Glutamatergic neuron (in vitro differentiated cells): Measurements from ENCODE around the gene PPP1R12C. TPM values are rescaled to one million over a fixed set of nuclear protein-coding genes. Genes with fewer than 3 reads are reported as not detected.
A peak's percentile ranks its signal among the peaks of the same experiment; 100 is the strongest.

Experiments used
- DNase-seq: peaks from one replicate; pipeline ENCODE4 v3.0.0; 2022
- H3K27ac Mint-ChIP-seq: one replicate; pipeline ENCODE4 v1.8.0; 2020; ENCODE audit warnings: mild to moderate bottlenecking, mixed read lengths, inconsistent platforms; ENCODE audit not compliant: unreplicated experiment
- H3K27me3 Mint-ChIP-seq: one replicate; pipeline ENCODE4 v1.8.0; 2020; ENCODE audit warnings: mild to moderate bottlenecking, moderate library complexity, mixed read lengths, inconsistent platforms; ENCODE audit not compliant: unreplicated experiment
- H3K36me3 Mint-ChIP-seq: one replicate; pipeline ENCODE4 v1.8.0; 2020; ENCODE audit warnings: mild to moderate bottlenecking, mixed read lengths, inconsistent platforms; ENCODE audit not compliant: unreplicated experiment
- H3K4me1 Mint-ChIP-seq: one replicate; pipeline ENCODE4 v1.8.0; 2020; ENCODE audit warnings: mild to moderate bottlenecking, low read depth, mixed read lengths, inconsistent platforms; ENCODE audit not compliant: unreplicated experiment
- H3K4me3 Mint-ChIP-seq: one replicate; pipeline ENCODE4 v1.8.0; 2020; ENCODE audit warnings: mild to moderate bottlenecking, mixed read lengths, inconsistent platforms; ENCODE audit not compliant: unreplicated experiment
- H3K9me3 Mint-ChIP-seq: one replicate; pipeline ENCODE4 v1.8.0; 2020; ENCODE audit warnings: mild to moderate bottlenecking, moderate library complexity, mixed read lengths, inconsistent platforms; ENCODE audit not compliant: unreplicated experiment
- CTCF ChIP-seq: fragments of 200-600 bp; sonication (generic); IDR thresholded peaks from one replicate; pipeline ENCODE4 v1.5.0; 2021; ENCODE audit not compliant: partially characterized antibody, unreplicated experiment
- long read RNA-seq: library from polyadenylated mRNA; unstranded; transcript quantifications from one replicate; pipeline ENCODE4 v2.0.0, GENCODE V29; 2020; ENCODE audit not compliant: unreplicated experiment
- total RNA-seq: library from RNA; stranded (reverse); fragmentation: NEBNext Ultra II Directional; extraction: Animal tissue kit (Norgen Biotek cat#: 25700); gene quantifications from one replicate; pipeline ENCODE4 v1.2.1, GENCODE V29; 2021; ENCODE audit not compliant: unreplicated experiment

The PPP1R12C gene
- 150 TPM for total RNA-seq
- long read RNA-seq, partial matches to known transcripts, result 7 of 8 reads
- long read RNA-seq, other reads (novel, unspliced or antisense), result 1 of 8 reads

GRCh38 chr19:55116859-55117662 is at the start of gene PPP1R12C:
Gene PPP1R12C, minus strand, starts transcription at chr19:55117637. Its CDS starts 94 bp downstream, at chr19:55117543.
- peaks cover 21% of the 10 kb centered on the region for H3K27me3 Mint-ChIP-seq
- DNase-seq, result peak; percentile 50
- peak within 1 kb of the TSS; percentile 98 for H3K4me3 Mint-ChIP-seq
- peak within 1 kb of the TSS; percentile 93 for H3K27ac Mint-ChIP-seq
- H3K9me3 Mint-ChIP-seq, result peaks cover 11% of the 10 kb centered on the region
- no peak for TF ChIP-seq CTCF
- peaks cover 5% of the 10 kb centered on the region for H3K36me3 Mint-ChIP-seq
- peaks cover 14% of the 10 kb centered on the region for H3K4me1 Mint-ChIP-seq

DNA sequence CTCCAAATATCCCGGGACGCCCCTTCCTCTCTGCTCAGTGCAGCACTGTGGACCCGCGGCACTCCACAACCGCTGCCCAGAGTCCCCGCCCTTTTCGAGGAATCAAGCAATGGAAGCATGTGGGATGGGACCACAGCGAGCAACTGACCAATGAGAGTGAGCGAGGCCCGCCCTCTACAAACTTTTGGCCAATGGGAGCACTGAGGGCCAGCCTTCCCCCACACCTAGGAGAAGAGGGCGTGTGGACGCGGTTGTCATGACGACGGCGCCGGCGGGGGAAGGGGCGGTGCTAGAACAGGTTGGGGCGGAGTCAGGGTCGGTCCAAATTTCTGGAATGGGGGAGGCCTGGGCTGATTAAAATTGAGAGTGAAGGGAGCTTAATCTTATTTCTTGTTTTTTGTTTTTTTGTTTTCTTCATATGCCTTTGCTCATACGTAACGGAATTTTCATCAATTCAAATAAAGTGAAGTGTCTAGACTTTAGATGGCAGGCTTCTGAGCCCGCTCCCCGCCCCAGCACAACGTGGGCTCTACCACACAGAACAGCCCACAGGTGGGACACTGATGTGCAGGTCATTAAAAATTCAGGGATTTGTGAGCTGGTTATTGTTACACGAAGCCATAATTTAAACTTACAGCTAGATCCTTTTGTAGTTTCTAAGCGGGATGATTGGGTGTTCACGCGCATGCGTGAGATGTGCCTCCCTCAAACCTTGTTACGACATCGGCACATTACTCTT is 49.3 kb upstream of the PPP1R12C start, which contains the start of gene DNAAF3:
DNAAF3 (minus strand) TSS at position 84 of the 739 bp plus-strand sequence. CDS start 200 bp downstream, outside the sequence.
- H3K4me3 Mint-ChIP-seq, result peak within 1 kb of the TSS; percentile 99
- DNase-seq, result peak; percentile 98
- H3K36me3 Mint-ChIP-seq, result no peaks in the 10 kb centered on the region
- H3K27ac Mint-ChIP-seq, result peak within 1 kb of the TSS; percentile 86
- peaks cover 3% of the 10 kb centered on the region for H3K9me3 Mint-ChIP-seq
- no peak for TF ChIP-seq CTCF
- H3K27me3 Mint-ChIP-seq, result peaks cover 17% of the 10 kb centered on the region
- no peaks in the 10 kb centered on the region for H3K4me1 Mint-ChIP-seq

GRCh38 chr19:55165952-55166529 is 48.6 kb upstream of the PPP1R12C start:
- H3K4me1 Mint-ChIP-seq, result no peaks in the 10 kb centered on the region
- peak; percentile 29 for TF ChIP-seq CTCF
- H3K4me3 Mint-ChIP-seq, result peak overlapping the region; percentile 99
- H3K27ac Mint-ChIP-seq, result peak overlapping the region; percentile 86
- H3K36me3 Mint-ChIP-seq, result no peaks in the 10 kb centered on the region
- DNase-seq, result peak; percentile 88
- H3K9me3 Mint-ChIP-seq, result peaks cover 3% of the 10 kb centered on the region
- peaks cover 17% of the 10 kb centered on the region for H3K27me3 Mint-ChIP-seq

DNA sequence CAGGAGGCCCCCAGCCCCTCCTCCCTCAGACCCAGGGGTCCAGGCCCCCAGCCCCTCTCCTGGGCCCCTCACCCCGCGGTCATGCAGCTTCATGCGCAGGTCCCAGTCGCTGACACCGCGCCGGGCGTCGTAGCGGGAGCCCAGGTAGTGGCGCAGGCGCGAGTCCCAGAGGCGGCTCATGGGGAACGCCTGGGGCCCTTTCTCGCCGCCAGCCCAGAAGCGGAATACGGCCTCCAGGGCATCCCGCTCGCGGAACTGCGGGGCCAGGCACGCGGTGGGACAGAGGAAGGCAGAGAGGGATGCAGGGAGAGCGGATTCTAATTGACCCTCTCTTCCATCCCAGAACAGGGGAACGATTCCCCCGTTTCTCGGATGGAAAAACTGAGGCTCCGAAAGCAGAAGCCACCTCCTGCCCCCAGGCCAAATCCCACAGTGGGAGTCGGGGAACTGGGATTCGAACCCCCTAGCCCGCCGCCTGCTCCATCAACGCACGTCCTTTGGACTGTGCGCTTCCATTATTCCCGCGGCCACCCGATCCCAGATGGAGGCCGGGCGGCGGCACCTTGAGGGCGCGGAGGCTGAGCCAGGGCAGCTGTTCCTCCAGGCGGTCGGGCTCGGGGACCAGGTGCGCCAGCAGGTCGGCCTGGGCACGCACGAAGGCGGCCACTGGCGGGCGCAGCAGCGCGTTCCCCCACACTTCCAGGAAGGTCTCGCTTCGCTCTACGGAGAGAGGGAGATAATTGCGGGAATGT is 44.3 kb upstream of the PPP1R12C start:
- no peak overlapping the region for H3K4me3 Mint-ChIP-seq
- no peak for TF ChIP-seq CTCF
- peaks cover 13% of the 10 kb centered on the region for H3K27me3 Mint-ChIP-seq
- H3K27ac Mint-ChIP-seq, result no peak overlapping the region
- H3K36me3 Mint-ChIP-seq, result no peaks in the 10 kb centered on the region
- DNase-seq, result no peak
- H3K9me3 Mint-ChIP-seq, result peaks cover 7% of the 10 kb centered on the region
- H3K4me1 Mint-ChIP-seq, result peaks cover 1% of the 10 kb centered on the region
